ENCODE measurements around the gene ATP5F1A.
A peak's percentile ranks its signal among the peaks of the same experiment; 100 is the strongest.
"Not testable (repeated sequence)": the region's sequence is repeated elsewhere in the genome, so short reads cannot be mapped to it uniquely, and the experiment has no call there.

ATP5F1A gene

DNA sequence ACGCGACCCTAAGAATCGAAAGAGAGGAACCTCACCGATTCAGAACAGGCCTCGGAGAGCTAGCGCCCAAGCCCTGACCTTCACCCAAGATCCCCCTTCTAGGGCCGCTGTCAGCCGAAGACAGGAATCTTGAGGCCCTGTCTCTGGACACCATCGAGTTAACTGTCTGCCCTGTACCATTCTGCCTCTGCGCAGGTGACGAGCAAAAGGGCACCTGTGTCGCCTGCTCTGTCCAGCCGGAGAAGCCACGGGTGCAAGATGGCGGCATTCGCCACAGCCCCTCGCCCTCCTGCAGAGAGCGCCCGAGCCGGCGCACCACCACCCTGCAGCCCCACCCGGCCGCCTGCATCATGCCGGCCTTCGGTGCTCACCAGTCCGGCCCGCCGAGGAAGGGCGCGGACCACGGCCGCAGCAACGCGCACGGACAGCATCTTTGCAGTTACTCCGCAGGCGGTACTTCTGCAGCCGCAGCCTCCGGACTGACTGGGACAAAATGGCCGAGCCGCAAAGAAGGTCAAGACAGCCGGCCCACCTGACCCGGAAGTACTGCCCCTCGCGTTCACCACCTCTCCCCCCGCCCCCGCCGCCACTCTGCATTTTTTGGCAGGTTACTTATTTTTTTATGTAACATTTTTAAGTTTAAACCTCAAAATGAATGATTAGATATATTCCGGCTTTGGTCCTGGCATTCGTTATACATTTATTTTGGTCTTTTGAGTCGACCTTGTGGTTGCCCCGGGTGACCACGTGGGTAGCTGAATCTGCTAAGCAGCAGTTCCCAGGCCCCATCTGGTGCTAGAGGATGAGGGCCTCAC lies at the start of gene ATP5F1A:
Gene ATP5F1A (minus strand): TSS at position 496 of the 815 bp plus-strand sequence. CDS start 65 bp downstream, at position 431.
- DNase-seq: peak; percentile 55 to 77 (median 71)

GRCh38 chr18:46141199-46141598 lies 43.1 kb upstream of the ATP5F1A start:
- DNase-seq: no peak

DNA sequence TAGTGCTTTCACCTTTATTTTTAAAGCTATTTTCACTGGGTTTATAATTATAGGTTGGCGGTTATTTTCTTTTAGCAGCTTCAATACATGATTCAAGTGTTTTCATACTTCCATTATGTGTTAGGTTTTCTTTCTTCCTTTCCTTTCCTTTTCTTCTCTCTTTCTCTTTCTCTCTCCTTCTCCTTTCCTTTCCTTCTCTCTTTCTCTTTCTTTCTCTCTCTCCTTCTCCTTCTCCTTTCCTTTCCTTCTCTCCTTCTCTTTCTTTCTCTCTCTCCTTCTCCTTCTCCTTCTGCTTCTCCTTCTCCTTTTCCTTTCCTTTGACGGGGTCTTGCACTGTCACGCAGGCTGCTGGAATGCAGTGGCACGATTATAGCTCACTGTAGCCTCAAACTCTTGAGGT lies 42.1 kb upstream of the ATP5F1A start:
- DNase-seq: no peak

DNA sequence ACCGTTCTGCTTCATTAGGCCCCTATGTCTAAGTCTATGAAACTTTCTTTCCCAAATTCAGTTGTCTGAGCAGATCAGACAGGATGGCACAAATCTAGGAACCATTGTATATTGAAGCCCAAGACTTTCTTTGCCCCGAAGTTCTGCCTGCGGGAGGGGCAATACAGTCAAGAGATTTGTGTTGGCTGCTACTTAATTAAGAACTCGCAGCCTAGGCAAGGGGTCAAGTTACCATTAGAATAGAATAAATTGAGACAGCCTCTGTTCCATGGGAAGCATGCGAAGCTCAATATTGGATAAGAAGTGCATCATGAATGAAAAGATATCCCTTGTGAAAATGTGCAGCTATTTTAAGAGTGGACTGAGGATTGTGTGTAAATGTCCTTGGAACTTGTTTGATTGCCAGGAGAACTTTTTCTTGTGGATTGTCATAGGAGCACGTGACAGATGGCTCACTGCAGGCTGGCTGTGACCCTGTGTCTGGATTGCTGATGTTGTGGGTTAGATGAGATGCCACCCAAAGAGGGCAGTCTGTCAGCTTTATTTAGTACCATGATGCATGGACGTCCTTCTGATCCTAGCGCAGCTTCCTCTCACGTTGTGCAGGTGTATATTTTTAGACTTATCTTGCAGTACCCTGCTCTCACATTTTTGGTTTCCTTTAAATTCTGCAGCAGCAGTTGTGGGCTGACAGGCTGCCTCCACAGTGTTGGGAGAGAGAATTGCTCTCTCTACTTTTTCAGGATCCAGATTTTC lies 37.0 kb upstream of the ATP5F1A start:
- DNase-seq: no peak

DNA sequence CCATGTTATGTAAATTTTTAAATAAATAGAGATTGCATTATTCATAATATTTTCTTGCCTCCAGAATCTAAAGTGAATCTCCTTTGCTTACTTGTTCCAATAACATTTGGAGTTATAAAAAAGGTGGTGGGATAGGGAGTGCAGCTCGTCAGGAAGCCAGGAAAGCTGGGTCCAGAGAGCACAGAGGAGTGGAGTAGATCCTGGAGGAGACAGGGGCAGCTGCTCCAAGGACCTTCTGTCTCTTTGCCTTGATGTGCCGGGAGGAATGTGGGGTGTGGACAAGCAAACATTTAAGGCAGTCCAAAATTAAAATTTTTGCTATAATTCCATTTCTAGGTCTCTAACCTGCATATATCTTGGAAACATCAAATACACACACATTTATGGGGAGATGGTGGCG lies 35.4 kb upstream of the ATP5F1A start:
- no peak for DNase-seq

DNA sequence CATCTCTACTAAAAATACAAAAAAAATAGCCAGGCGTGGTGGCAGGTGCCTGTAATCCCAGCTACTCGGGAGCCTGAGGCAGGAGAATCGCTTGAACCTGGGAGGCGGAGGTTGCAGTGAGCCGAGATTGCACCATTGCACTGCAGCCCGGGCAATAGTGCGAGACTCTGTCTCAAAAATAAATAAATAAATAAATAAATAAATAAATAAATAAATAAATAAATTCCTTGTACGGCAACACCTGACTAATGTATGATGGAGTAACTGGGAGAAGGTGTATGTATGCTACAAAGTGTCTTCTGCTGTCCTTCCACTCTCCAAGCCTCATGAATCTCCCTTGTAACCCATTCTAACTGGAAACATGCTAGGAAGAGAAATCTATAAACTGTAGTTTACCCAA lies 32.5 kb upstream of the ATP5F1A start:
- not testable (repeated sequence) for DNase-seq

GRCh38 chr18:46130061-46130460 lies 32.0 kb upstream of the ATP5F1A start:
- DNase-seq: no peak

GRCh38 chr18:46126625-46127024 lies 28.5 kb upstream of the ATP5F1A start:
- not testable (repeated sequence) for DNase-seq

- DNase-seq: no peak
Measured at GRCh38 chr18:46113751-46114150, 15.7 kb upstream of the ATP5F1A start.

- no peak for DNase-seq
Measured at GRCh38 chr18:46110406-46110805, 12.3 kb upstream of the ATP5F1A start.

GRCh38 chr18:46109386-46109785 lies 11.3 kb upstream of the ATP5F1A start:
- no peak for DNase-seq

DNA sequence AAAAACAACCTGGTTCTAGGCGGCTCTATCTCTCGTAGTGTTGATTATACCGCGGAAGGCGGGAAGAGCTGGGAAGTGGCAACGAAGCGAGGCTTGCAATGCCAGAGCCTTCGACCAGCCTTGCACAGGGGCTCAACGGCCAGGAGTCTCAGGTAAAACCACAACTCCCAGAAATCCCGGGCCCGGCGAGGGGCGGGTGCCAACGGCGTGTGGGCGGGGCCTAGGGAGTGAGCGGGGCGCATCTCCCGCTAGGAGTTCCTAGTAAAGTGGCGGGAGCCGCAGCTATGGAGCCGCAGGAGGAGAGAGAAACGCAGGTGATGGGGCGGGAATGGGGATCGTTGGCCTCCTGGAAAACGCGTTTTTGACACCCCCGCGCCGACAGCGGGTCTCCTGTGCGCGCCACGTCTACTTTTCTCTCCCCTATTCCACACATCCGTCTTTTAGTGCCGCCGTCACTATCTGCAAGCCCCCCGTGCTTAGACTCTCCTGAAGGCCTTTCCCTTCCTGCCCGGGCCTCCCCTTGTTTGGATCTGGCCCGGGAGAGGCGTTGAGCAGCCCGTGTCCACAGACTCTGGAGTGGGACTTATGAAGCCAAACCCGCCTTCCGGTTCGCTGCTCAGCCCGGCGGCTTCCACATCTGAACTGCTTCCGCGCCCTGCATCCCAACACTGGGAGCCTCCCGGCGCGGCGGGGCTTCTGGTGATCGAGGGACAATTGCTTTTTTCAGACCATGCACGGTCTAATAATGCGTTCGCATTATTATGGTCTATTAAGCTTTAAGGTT lies 6.2 kb upstream of the ATP5F1A start, which contains the start of gene HAUS1:
Gene HAUS1 (plus strand): TSS at position 258 of the 784 bp plus-strand sequence. CDS start 27 bp downstream, at position 285.
- DNase-seq: peak; percentile 50 to 72 (median 57)

GRCh38 chr18:46099463-46099862 lies 1.4 kb upstream of the ATP5F1A start:
- no peak for DNase-seq

DNA sequence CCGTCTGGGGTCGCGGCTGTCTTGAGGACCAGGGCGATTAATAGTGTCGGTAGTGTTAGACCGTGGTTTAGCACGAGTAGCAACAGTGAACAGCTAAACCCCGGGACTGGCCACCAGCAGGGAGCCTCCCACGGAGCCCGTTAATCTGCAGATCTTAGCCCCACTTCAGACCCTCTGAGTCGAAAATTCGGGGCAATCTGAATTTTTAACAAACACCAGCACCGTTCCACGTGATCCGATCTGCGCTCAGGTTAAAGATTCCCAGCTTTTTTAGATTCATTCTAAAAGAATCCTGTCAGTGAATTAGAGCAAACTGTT lies 479 bp upstream of the ATP5F1A start:
- no peak for DNase-seq

DNA sequence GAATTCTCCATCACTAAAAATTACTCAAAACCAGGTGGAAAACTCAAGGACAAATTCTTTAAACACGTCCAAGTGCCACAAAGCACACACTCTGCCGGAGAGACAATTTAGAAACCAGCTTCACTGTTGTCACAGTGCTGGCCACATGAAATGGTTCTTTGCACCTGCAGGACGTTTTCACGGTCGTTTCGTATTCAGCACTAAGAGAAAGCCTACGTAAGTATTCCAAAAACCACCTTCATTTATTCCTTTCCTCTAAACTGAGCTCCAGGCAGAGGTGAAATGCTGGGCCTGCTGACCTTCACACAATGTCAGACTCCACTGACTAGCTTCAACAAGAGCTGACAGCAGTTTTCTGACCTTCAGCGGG lies 680 bp downstream of the ATP5F1A start:
- no peak for DNase-seq

DNA sequence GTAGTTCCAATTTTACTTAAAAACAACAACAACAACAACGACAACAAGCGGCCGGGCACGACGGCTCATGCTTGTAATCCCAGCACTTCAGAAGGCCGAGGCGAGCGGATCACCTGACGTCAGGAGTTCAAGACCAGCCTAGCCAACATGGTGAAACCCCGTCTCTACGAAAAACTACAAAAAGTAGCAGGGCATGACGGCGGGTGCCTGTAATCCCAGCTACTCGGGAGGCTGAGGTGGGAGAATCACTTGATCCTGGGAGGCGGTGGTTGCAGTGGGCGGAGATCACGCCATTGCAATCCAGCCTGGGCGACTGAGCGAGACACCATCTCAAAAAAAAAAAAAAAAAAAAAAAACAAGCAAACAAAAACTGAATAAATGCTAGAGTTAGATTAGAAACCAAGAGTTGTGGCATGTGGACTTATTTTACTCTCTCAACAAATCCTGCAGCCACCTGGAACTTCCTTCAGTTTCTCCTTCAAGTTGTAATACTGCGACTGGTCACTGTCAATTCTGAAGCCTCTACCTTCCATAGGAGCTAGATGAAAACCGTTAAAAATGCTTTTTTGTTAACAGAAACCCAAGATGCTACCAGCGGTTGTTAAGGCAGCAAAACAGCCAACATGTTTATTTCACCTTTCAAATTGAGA lies 1.3 kb downstream of the ATP5F1A start:
- DNase-seq: no peak

GRCh38 chr18:46095532-46095931 lies 2.6 kb downstream of the ATP5F1A start:
- DNase-seq: no peak

GRCh38 chr18:46088501-46088900 lies 9.6 kb downstream of the ATP5F1A start:
- DNase-seq: not testable (repeated sequence)

DNA sequence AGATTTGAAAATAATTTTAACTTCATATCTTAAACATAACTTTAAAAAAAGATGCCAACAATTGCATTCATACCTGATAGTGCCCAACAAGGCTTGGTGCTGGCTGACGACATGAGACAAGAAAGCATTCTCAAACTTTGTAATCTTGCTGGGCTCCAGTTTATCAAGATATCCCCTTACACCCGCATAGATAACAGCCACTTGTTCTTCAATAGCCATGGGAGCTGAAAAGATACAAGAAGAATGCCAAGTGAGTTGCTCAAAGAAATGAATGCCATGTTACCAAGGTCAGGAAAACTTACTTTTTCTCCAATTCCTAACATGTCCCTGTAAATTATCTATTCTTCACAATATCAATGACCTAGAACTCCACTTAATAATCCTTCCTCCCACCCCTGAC lies 13.7 kb downstream of the ATP5F1A start:
- DNase-seq: no peak

DNA sequence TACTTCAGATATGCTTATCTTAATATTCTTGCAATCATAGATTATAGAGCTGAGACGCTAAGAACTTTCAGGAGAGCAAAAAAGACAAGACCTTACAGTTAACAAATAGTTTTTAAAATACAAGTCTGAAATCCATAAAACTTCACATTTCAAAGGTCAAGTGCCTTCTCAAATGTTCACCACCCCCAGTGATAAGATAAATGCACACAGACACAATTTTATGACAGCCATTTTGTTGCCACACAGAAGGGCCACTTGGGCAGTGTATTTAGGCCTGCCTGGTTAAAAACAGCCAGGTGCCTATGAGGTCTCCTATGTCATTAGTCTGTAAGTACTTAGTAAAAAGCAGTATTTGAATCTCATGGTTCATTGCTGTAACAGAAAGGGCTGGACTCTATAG lies 17.9 kb downstream of the ATP5F1A start:
- DNase-seq: no peak

- no peak for DNase-seq
Measured at GRCh38 chr18:46079336-46079735, 18.8 kb downstream of the ATP5F1A start.

DNA sequence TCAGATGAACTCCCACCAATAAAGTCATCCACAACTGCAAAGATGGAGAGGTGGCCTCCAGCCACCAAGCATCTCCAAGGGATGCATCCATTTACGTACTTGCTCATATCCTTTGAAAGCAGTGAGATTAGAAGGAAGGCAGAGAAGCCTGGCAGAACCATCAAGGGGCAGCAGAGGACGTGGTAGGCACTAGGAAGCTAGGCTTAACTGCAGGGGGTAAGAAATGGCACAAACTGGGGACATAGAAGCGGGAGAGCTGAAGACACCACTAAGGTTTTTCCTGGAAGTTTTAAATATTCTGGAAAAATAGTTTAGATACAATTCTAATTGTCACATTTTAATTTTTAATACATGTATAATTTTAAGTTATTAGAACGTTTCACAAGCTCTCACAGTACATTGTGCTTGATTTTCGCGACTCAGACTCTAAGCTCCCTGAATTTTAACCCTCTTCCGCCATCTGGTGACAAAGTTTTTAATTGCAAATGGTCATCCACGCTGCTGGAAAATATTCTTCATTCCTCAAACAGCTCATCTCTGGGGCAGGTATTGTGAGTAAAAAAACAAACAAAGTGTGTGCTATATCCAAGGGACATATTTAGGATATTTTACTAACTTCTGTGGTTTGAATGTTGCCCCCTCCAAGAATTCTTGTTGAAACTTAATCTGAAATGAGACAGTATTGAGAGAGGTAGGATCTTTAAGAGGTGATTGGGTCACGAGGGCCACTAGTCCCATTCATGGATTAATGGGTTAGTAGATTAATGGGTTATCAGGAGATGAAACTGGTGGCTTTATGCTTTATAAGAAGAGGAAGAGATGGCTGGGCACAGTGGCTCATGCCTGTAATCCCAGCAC lies 24.4 kb downstream of the ATP5F1A start:
- no peak for DNase-seq

All from activated naive CD4-positive, alpha-beta T cell (primary cell).